DLD1 (cell line): ENCODE data around the gene LILRA1.
"Not testable (repeated sequence)": the region's sequence is repeated elsewhere in the genome, so short reads cannot be mapped to it uniquely, and the experiment has no call there.

Source experiments
- in situ Hi-C: cut with HindIII; loops from 2 replicates; pipeline ENCODE4 v1.10.0; 2017; ENCODE audit warnings: low sequenced_read_pairs

LILRA1 gene

GRCh38 chr19:54620464-54620863 is 27.0 kb downstream of the LILRA1 start:
- in situ Hi-C loops: no loop called here

DNA sequence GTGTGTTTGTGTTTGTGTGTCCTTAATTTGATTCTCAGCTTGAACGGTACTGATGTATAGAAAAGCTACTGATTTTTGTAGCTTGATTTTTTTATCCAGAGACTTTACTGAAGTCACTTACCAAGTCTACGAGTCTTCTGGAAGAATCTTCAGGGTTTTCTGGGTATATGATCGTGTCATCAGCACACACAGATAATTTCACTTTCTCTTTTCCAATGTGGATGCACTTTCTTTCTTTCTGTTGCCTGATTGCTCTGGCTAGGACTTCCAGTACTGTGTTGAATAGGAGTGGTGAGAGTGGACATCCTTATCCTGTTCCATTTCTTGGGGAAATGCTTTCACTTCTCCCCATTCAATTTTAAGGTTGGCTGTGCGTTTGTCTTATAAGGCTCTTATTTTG is 29.0 kb downstream of the LILRA1 start:
- in situ Hi-C loops: no loop called here

- in situ Hi-C loops: not testable (repeated sequence)
Measured at GRCh38 chr19:54624234-54624633, 30.8 kb downstream of the LILRA1 start.

DNA sequence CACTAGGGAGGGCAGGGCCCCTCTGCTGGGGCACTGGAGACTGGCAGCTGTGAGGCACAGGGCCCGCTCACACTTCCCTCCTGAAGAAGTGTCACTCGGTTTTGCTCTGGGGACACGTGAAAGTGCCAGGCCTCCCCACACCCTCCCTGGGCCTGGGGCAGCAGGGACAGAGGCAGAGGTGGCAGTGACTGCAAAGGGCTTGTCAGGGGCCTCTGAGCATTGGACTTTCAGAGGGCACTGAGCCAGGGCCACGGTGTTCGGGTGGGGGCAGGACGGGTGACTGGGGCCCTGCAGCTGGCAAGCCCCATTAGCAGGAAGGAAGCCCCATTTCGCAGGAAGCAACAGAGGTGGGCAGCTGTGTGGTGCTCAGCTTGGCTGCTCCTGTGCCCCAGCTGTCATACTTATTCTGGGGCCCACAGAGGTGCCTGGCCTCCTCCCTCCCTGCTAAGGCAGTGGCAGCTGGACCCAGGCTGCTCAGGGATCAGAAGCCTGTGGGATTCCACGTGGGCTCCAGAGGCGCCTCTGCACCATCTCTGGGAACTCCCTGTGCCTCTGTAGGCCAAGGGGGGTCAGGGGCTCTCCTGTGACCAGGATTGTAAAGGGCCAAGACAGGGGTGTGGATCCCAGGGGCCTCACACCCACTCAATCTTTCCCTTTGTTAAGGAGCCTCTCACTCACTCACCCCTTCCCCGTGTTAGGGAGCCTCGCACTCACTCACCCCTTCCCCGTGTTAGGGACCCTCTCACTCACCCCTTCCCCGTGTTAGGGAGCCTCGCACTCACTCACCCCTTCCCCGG is 31.7 kb downstream of the LILRA1 start:
- in situ Hi-C loops: not testable (repeated sequence)

- in situ Hi-C loops: no loop called here
Measured at GRCh38 chr19:54626757-54627156, 33.3 kb downstream of the LILRA1 start.

DNA sequence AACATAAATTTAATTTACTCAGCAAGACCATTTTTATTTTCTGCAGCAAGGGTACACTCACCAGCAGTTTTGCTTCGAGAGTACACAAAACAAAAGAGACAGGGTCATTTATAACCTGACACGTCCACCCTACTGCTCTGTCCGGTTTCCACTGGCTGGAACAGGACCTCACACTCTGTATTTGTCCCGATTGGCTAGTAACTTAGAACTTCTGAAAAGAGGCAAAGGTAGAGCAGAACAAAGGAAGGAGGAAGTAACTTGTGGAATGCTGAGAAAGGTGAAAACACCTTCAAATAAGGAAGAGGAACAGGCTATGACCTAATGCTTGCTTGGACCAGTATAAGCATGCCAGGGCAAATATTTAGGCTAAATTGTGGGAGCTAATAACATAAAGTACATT is 34.5 kb downstream of the LILRA1 start:
- in situ Hi-C loops: not testable (repeated sequence)

GRCh38 chr19:54630262-54630661 is 36.8 kb downstream of the LILRA1 start, which contains the start of gene LILRB1:
Gene LILRB1, plus strand, starts transcription at chr19:54630484. Its CDS starts 590 bp downstream, at chr19:54631074.
- in situ Hi-C loops: not testable (repeated sequence)

- in situ Hi-C loops: no loop called here
Measured at GRCh38 chr19:54630782-54631181, 37.4 kb downstream of the LILRA1 start.

DNA sequence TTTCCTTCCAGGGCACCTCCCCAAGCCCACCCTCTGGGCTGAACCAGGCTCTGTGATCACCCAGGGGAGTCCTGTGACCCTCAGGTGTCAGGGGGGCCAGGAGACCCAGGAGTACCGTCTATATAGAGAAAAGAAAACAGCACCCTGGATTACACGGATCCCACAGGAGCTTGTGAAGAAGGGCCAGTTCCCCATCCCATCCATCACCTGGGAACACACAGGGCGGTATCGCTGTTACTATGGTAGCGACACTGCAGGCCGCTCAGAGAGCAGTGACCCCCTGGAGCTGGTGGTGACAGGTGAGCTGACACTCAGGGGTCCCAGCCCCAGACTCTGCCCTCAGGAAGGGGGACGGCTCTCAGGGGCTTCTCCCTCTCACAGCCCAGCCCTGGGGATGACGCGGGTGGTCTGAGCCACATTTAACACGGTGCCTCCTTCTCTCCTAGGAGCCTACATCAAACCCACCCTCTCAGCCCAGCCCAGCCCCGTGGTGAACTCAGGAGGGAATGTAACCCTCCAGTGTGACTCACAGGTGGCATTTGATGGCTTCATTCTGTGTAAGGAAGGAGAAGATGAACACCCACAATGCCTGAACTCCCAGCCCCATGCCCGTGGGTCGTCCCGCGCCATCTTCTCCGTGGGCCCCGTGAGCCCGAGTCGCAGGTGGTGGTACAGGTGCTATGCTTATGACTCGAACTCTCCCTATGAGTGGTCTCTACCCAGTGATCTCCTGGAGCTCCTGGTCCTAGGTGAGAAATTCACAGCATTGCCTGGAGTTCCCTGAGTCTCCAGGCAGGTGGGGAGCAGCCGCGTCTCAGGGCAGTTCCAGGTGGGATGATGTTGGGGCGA is 38.3 kb downstream of the LILRA1 start:
- in situ Hi-C loops: not testable (repeated sequence)

DNA sequence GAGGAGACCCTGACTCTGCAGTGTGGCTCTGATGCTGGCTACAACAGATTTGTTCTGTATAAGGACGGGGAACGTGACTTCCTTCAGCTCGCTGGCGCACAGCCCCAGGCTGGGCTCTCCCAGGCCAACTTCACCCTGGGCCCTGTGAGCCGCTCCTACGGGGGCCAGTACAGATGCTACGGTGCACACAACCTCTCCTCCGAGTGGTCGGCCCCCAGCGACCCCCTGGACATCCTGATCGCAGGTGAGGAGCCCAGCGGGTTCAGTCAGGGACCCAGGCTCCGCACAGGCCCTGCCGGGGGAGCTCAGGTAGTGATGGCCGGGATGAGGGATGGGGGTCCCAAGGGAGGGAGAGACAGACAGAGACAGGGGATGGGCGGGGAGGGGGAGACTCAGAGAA is 39.1 kb downstream of the LILRA1 start:
- in situ Hi-C loops: not testable (repeated sequence)

DNA sequence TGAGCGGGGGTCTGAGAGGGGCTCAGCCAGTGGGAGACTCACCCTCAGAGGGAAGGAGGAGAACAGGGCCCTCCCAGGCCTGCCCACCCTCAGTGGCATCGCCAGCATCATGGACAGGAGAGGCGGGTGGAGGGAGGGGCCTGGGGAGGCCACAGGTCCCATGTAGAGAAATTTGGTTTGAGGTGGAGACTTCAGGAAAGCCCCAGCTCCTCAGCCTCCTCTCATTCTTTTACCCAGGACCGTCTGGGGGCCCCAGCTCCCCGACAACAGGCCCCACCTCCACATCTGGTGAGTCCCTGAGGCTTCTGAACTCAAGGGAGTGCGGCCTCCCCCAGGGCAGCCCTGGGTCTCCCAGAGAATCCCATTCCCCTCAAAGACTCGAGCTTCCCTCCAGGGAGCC is 40.0 kb downstream of the LILRA1 start:
- in situ Hi-C loops: no loop called here

- in situ Hi-C loops: not testable (repeated sequence)
Measured at GRCh38 chr19:54636081-54636480, 42.6 kb downstream of the LILRA1 start.

DNA sequence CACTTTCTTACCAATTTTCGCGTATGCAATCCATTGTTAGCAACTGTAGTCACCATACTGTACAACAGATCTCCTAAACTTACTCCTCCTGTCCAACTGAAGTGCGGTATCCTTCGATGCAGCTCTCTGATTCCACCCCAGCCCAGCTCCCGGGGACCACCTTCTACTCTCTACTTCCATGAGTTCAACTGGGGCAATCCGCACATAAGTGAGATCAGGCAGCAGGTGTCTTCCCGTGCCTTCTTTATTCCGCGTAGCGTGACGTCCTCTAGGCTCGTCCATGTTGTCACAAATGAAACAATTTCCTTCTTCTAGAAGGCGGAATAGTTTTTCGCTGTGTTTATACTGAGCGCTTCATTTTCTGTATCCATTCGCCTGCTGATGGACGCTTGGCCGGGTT is 45.3 kb downstream of the LILRA1 start:
- in situ Hi-C loops: no loop called here

- in situ Hi-C loops: not testable (repeated sequence)
Measured at GRCh38 chr19:54642953-54643352, 49.5 kb downstream of the LILRA1 start.

GRCh38 chr19:54643583-54643982 is 50.2 kb downstream of the LILRA1 start:
- in situ Hi-C loops: not testable (repeated sequence)

- in situ Hi-C loops: no loop called here
Measured at GRCh38 chr19:54644056-54644455, 50.6 kb downstream of the LILRA1 start.

GRCh38 chr19:54646331-54646841 is 53.0 kb downstream of the LILRA1 start:
- in situ Hi-C loops: no loop called here

GRCh38 chr19:54648129-54648528 is 54.7 kb downstream of the LILRA1 start:
- in situ Hi-C loops: no loop called here

- in situ Hi-C loops: loop anchor here (25.0 kb wide), 1 partner anchor 88 kb away; the partner anchor contains the start of gene LILRA2
Measured at GRCh38 chr19:54650108-54650655, 56.8 kb downstream of the LILRA1 start.
